Endothelial cell of umbilical vein (primary cell): ENCODE data around the gene ECD. TPM values are rescaled to one million over a fixed set of nuclear protein-coding genes. Genes with fewer than 3 reads are reported as not detected.
"Not testable (repeated sequence)": the region's sequence is repeated elsewhere in the genome, so short reads cannot be mapped to it uniquely, and the experiment has no call there.

ENCODE experiments used
- BruUV-seq: library from RNA; stranded (reverse); fragments of 400-500 nt; replicated peaks from 2 replicates; lab custom pipeline; 2021; lab: Mats Ljungman, UMichigan
- CTCF ChIA-PET: fragments of 300-600, 350-600 bp; sonication (Branson Sonifier 250); formaldehyde crosslinking; loops from one replicate; lab custom pipeline; 2021; ENCODE audit warnings: antibody characterized with exemption, inconsistent platforms; lab: Charles Lee
- POLR2A ChIA-PET: fragments of 300-600, 350-600 bp; sonication (Branson Sonifier 250); formaldehyde crosslinking; loops from one replicate; lab custom pipeline; 2021; ENCODE audit warnings: antibody characterized with exemption, inconsistent platforms; lab: Charles Lee
- DNase-seq: peaks from one replicate; pipeline ENCODE4 v3.0.0-alpha.2; 2011; ENCODE audit warnings: low read depth, low spot score
- FAIRE-seq: peaks from 2 replicates; lab custom pipeline; 2011; peaks lifted over from hg19 to GRCh38; lab: Jason Lieb, UNC
- H2AFZ ChIP-seq: 2 replicates; pipeline ENCODE4 v1.6.0; 2012; ENCODE audit warnings: low read depth, low read length, control low read depth, inconsistent platforms
- H3K27ac ChIP-seq: 2 replicates; pipeline ENCODE4 v1.5.1; 2011; ENCODE audit warnings: low read depth, mild to moderate bottlenecking, control low read depth, low read length, moderate library complexity; ENCODE audit not compliant: insufficient read depth
- H3K27me3 ChIP-seq, 2 experiments: 2 replicates each; pipeline versions ENCODE4 v1.6.0 to v1.6.1; 2011; ENCODE audit warnings: low read length in 2 of 2, mixed read lengths in 1 of 2; ENCODE audit not compliant: control insufficient read depth in 2 of 2, insufficient read depth in 2 of 2
- H3K36me3 ChIP-seq, 2 experiments: 2 replicates in 1 of 2; 3 replicates in 1 of 2; pipeline ENCODE4 v1.5.1; 2011; ENCODE audit warnings: low read length in 2 of 2, mild to moderate bottlenecking in 1 of 2, moderate library complexity in 1 of 2; ENCODE audit not compliant: control insufficient read depth in 2 of 2, insufficient read depth in 2 of 2; ENCODE audit errors: extremely low read depth in 1 of 2
- H3K4me1 ChIP-seq: 3 replicates; pipeline ENCODE4 v1.5.1; 2011; ENCODE audit warnings: mild to moderate bottlenecking, low read length; ENCODE audit not compliant: control insufficient read depth, insufficient read depth; ENCODE audit errors: extremely low read depth
- H3K4me2 ChIP-seq: 2 replicates; pipeline ENCODE4 v1.6.1; 2011; ENCODE audit warnings: low read length, control low read depth, mixed read lengths; ENCODE audit not compliant: insufficient read depth
- H3K4me3 ChIP-seq, 3 experiments: fragments of 200-600 bp in 1 of 3; sonication (generic), shearing (Covaris generic) in 1 of 3; replicated peaks in 1 of 3; 2 replicates each; pipeline ENCODE4 v1.5.1; 2011 to 2016; ENCODE audit warnings: control low read depth in 3 of 3, low read length in 3 of 3, mild to moderate bottlenecking in 2 of 3, inconsistent platforms in 1 of 3, low read depth in 1 of 3, moderate library complexity in 1 of 3; ENCODE audit not compliant: insufficient read depth in 1 of 3
- H3K79me2 ChIP-seq: 2 replicates; pipeline ENCODE4 v1.6.0; 2012; ENCODE audit warnings: low read length, inconsistent platforms; ENCODE audit not compliant: control insufficient read depth, insufficient read depth
- H3K9ac ChIP-seq: replicated peaks from 2 replicates; pipeline ENCODE3; 2011; ENCODE audit warnings: low read length, control low read depth; ENCODE audit not compliant: insufficient read depth; ENCODE audit errors: extremely low read depth
- H3K9me1 ChIP-seq: replicated peaks from 3 replicates; pipeline ENCODE4 v1.6.0; 2011; ENCODE audit warnings: mild to moderate bottlenecking, low read length; ENCODE audit not compliant: control insufficient read depth, insufficient read depth; ENCODE audit errors: extremely low read depth
- H3K9me3 ChIP-seq: replicated peaks from 2 replicates; pipeline ENCODE4 v1.5.1; 2012; ENCODE audit warnings: low read length, inconsistent platforms; ENCODE audit not compliant: control insufficient read depth, insufficient read depth
- H4K20me1 ChIP-seq: replicated peaks from 2 replicates; pipeline ENCODE3; 2011; ENCODE audit warnings: mild to moderate bottlenecking, low read length; ENCODE audit not compliant: control insufficient read depth, insufficient read depth; ENCODE audit errors: extremely low read depth
- EZH2 ChIP-seq: IDR thresholded peaks from 2 replicates; pipeline ENCODE4 v1.6.1; 2012; ENCODE audit warnings: borderline replicate concordance, low read depth, mild to moderate bottlenecking, moderate library complexity, low read length, inconsistent platforms; ENCODE audit not compliant: severe bottlenecking
- FOS ChIP-seq: IDR thresholded peaks from 2 replicates; pipeline ENCODE4 v1.6.1; 2011; ENCODE audit warnings: mild to moderate bottlenecking, low read length, moderate library complexity, borderline replicate concordance; ENCODE audit not compliant: insufficient read depth
- GATA2 ChIP-seq: IDR thresholded peaks from 2 replicates; pipeline ENCODE4 v1.7.0; 2011; ENCODE audit warnings: low read depth, mild to moderate bottlenecking, moderate library complexity, mixed read lengths, low read length; ENCODE audit not compliant: insufficient read length, insufficient read depth
- JUN ChIP-seq: IDR thresholded peaks from 2 replicates; pipeline ENCODE4 v1.6.1; 2011; ENCODE audit warnings: borderline replicate concordance, low read depth; ENCODE audit not compliant: insufficient read length, insufficient read depth
- MYC ChIP-seq: IDR thresholded peaks from one replicate; pipeline ENCODE4 v1.6.1; 2011; ENCODE audit warnings: mild to moderate bottlenecking, low read depth, low read length
- POLR2A ChIP-seq: IDR thresholded peaks from 2 replicates; pipeline ENCODE4 v1.6.1; 2012; ENCODE audit warnings: low read depth, mild to moderate bottlenecking, control low read depth, low read length
- POLR2AphosphoS5 ChIP-seq: IDR thresholded peaks from 2 replicates; pipeline ENCODE4 v1.6.1; 2012; ENCODE audit warnings: low read depth, mild to moderate bottlenecking, control low read depth, low read length, moderate library complexity; ENCODE audit not compliant: insufficient read depth
- dilution Hi-C: fragments of 300-500 bp; cut with MboI; formaldehyde crosslinking; loops from one replicate; pipeline ENCODE4 v1.15.0; 2019; ENCODE audit warnings: low sequenced_read_pairs; ENCODE audit not compliant: extremely low pct_ligation_motif_present
- intact Hi-C: fragments of 100-400 bp; cut with micrococcal nuclease; formaldehyde crosslinking; loops from one replicate; pipeline ENCODE4 v1.10.0; 2022
- polyA plus RNA-seq, 4 experiments: library from polyadenylated mRNA; depleted of rRNA in 3 of 4; stranded (reverse) in 3 of 4; unstranded in 1 of 4; fragments of >200 nt; gene quantifications; 2 replicates each; pipeline versions ENCODE4 v1.2.1 to v1.2.3, GENCODE V29; 2011 to 2012; ENCODE audit warnings: missing spikeins in 1 of 4
- total RNA-seq: library from RNA; stranded (reverse); gene quantifications from 2 replicates; pipeline ENCODE4 v1.2.3, GENCODE V29; 2021
- TF ChIP-seq, protein P1 (sequence below), 2 donors: IDR thresholded peaks; 1 replicate in 1 of 2; 2 replicates in 1 of 2; pipeline ENCODE4 v1.5.1; 2011; ENCODE audit warnings: low read length in 2 of 2, mild to moderate bottlenecking in 2 of 2, moderate library complexity in 2 of 2, control low read depth in 1 of 2, inconsistent platforms in 1 of 2, low read depth in 1 of 2; ENCODE audit not compliant: insufficient read depth in 1 of 2; ENCODE audit errors: extremely low read depth in 1 of 2
- TF ChIP-seq, protein P2 (sequence below): IDR thresholded peaks from 2 replicates; pipeline ENCODE4 v1.6.1; 2011; ENCODE audit not compliant: insufficient read depth, insufficient read length

Gene ECD
- total and polyA plus RNA-seq, 2 donors (not counting 3 experiments of a cell fraction or from before 2014, with no cell fraction given), result 27.2 to 32.3 TPM

DNA sequence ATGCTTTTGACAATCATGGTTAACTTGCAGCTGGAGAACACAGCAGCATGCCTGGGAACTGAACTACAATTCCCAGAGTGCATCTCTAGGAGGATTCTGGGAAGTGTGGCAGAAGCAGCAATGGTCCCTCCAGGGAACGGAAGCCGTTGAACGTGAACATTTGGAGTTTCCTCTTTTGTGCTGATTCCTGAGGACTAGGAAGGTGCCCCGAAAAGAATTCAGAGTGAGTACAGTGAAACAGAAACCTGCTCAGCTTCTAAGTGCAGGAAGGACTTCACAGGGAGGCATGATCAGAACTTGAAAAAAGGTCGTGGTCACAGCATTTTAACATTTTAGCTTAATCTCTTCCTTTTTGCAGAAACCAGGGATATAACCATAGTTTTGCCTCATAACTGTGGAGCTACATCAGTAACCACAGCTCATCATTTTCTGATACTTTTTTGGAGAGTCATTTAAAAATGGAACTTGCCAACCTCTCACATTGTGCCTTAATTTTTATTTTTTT, 57.4 kb downstream of the ECD start, which contains the start of gene NUDT13:
NUDT13 (plus strand) TSS at position 111 of the 505 bp plus-strand sequence. CDS start 3,911 bp downstream, outside the sequence.
- H3K4me3 ChIP-seq, result peak within 1 kb of the TSS; percentile 45 to 97 (median 81)
- H3K9me1 ChIP-seq, result no peaks in the 10 kb centered on the region
- H4K20me1 ChIP-seq, result no peaks in the 10 kb centered on the region
- H3K27ac ChIP-seq, result peak within 1 kb of the TSS; percentile 83
- no peaks in the 10 kb centered on the region for H3K36me3 ChIP-seq
- TSS peak; percentile 80 for BruUV-seq
- peak within 1 kb of the TSS; percentile 94 for H3K9ac ChIP-seq
- POLR2A ChIA-PET, result interaction anchor here (2.4 kb wide), 1 partner anchor 14 kb away, joined by 22 read pairs; the partner anchor contains the start of gene P4HA1
- FAIRE-seq (peak; percentile 92), DNase-seq (peak; percentile 83)
- no peaks in the 10 kb centered on the region for H3K9me3 ChIP-seq
- H3K4me2 ChIP-seq, result peak within 1 kb of the TSS; percentile 99
- no peaks in the 10 kb centered on the region for H3K79me2 ChIP-seq
- TF ChIP-seq POLR2AphosphoS5 (peak; percentile 77), MYC (peak; percentile 40), EZH2 (no peak), GATA2 (no peak), JUN (no peak), POLR2A (peak; percentile 59), FOS (no peak)
- TF ChIP-seq, protein P1, sequence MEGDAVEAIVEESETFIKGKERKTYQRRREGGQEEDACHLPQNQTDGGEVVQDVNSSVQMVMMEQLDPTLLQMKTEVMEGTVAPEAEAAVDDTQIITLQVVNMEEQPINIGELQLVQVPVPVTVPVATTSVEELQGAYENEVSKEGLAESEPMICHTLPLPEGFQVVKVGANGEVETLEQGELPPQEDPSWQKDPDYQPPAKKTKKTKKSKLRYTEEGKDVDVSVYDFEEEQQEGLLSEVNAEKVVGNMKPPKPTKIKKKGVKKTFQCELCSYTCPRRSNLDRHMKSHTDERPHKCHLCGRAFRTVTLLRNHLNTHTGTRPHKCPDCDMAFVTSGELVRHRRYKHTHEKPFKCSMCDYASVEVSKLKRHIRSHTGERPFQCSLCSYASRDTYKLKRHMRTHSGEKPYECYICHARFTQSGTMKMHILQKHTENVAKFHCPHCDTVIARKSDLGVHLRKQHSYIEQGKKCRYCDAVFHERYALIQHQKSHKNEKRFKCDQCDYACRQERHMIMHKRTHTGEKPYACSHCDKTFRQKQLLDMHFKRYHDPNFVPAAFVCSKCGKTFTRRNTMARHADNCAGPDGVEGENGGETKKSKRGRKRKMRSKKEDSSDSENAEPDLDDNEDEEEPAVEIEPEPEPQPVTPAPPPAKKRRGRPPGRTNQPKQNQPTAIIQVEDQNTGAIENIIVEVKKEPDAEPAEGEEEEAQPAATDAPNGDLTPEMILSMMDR (IDR thresholded peaks at IDR 0.05; ENCODE audit: extremely low read depth in 1 of 2, insufficient read depth in 1 of 2, low read depth in 1 of 2, low read length in 2 of 2), result no peak
- TF ChIP-seq, protein P2, sequence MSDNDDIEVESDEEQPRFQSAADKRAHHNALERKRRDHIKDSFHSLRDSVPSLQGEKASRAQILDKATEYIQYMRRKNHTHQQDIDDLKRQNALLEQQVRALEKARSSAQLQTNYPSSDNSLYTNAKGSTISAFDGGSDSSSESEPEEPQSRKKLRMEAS, result no peak
- intact Hi-C loops (loop anchor here (1.0 kb wide), 1 partner anchor 8 kb away; no protein-coding TSS in a partner anchor), dilution Hi-C loops (no loop called here)
- H2AFZ ChIP-seq, result peak within 1 kb of the TSS; percentile 88
- H3K27me3 ChIP-seq, result no peaks in the 10 kb centered on the region
- CTCF ChIA-PET, result interaction anchor here (0.9 to 3.6 kb wide), 4 partner anchors 13 to 49 kb away, joined by 3 to 24 read pairs (median 4); partner anchors contain the start of gene P4HA1
- H3K4me1 ChIP-seq, result no peaks in the 10 kb centered on the region

DNA sequence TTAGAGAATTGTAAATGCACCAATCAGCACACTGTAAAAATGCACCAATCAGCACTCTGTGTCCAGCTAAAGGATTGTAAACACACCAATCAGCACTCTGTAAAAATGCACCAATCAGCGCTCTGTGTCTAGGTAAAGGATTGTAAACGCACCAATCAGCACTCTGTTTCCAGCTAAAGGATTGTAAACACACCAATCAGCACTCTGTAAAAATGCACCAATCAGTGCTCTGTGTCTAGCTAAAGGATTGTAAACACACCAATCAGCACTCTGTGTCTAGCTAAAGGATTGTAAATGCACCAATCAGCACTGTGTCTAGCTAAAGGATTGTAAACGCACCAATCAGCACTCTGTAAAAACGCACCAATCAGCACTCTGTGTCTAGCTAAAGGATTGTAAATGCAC, 58.6 kb downstream of the ECD start:
- H3K27me3 ChIP-seq, BruUV-seq, intact Hi-C loops, H3K4me2 ChIP-seq, H3K4me1 ChIP-seq, FAIRE-seq, H2AFZ ChIP-seq, H3K79me2 ChIP-seq, H3K27ac ChIP-seq, H3K9me1 ChIP-seq, H3K9me3 ChIP-seq, H3K4me3 ChIP-seq, H3K36me3 ChIP-seq, dilution Hi-C loops, H3K9ac ChIP-seq, H4K20me1 ChIP-seq, DNase-seq: not testable (repeated sequence)
- CTCF ChIA-PET, result interaction anchor here (3.6 kb wide), 1 partner anchor 13 kb away, joined by 24 read pairs; the partner anchor contains the start of gene P4HA1
- POLR2A ChIA-PET, result interaction anchor here (2.4 kb wide), 1 partner anchor 13 kb away, joined by 22 read pairs; the partner anchor contains the start of gene P4HA1
